ENCODE data around the gene SMYD1.

- no peak for TF ChIP-seq CTCF (IDR thresholded peaks at IDR 0.05; ENCODE audit: extremely low read depth in 1 of 2, insufficient read depth in 1 of 2, low read depth in 1 of 2, low read length in 2 of 2)
- no peak for TF ChIP-seq EZH2 (IDR thresholded peaks at IDR 0.05; ENCODE audit: borderline replicate concordance, low read depth, low read length, severe bottlenecking)
- no peak for TF ChIP-seq POLR2A (IDR thresholded peaks at IDR 0.05; ENCODE audit: low read depth, low read length)
- no peak for TF ChIP-seq MYC (IDR thresholded peaks at IDR 0.05; ENCODE audit: low read depth, low read length)
- no peak for TF ChIP-seq POLR2AphosphoS5 (IDR thresholded peaks at IDR 0.05; ENCODE audit: insufficient read depth, low read depth, low read length)
Observed at GRCh38 chr2:88159481-88159880, 91.9 kb downstream of the SMYD1 start.
